ENCODE results near the gene NFX1.
"Not testable (repeated sequence)": the region's sequence is repeated elsewhere in the genome, so short reads cannot be mapped to it uniquely, and the experiment has no call there.

Gene NFX1

GRCh38 chr9:33381231-33381791, 91.0 kb downstream of the NFX1 start:
- in situ Hi-C loops (cut with MboI; ENCODE audit: low sequenced_read_pairs), result no loop called here

- in situ Hi-C loops (cut with MboI; ENCODE audit: low sequenced_read_pairs), result not testable (repeated sequence)
Observed at GRCh38 chr9:33382397-33382796, 92.1 kb downstream of the NFX1 start.

- in situ Hi-C loops (cut with MboI; ENCODE audit: low sequenced_read_pairs), result not testable (repeated sequence)
Observed at GRCh38 chr9:33383396-33383795, 93.1 kb downstream of the NFX1 start.

- in situ Hi-C loops (cut with MboI; ENCODE audit: low sequenced_read_pairs), result not testable (repeated sequence)
Observed at GRCh38 chr9:33385536-33385935, 95.2 kb downstream of the NFX1 start.

GRCh38 chr9:33385979-33386640, 95.8 kb downstream of the NFX1 start:
- in situ Hi-C loops (cut with MboI; ENCODE audit: low sequenced_read_pairs), result not testable (repeated sequence)

GRCh38 chr9:33386641-33386996, 96.3 kb downstream of the NFX1 start:
- in situ Hi-C loops (cut with MboI; ENCODE audit: low sequenced_read_pairs), result not testable (repeated sequence)

- in situ Hi-C loops (cut with MboI; ENCODE audit: low sequenced_read_pairs), result not testable (repeated sequence)
Observed at GRCh38 chr9:33386998-33387397, 96.7 kb downstream of the NFX1 start.

- in situ Hi-C loops (cut with MboI; ENCODE audit: low sequenced_read_pairs), result no loop called here
Observed at GRCh38 chr9:33388110-33388994, 98.0 kb downstream of the NFX1 start.

GRCh38 chr9:33391111-33391771, 100.9 kb downstream of the NFX1 start:
- in situ Hi-C loops (cut with MboI; ENCODE audit: low sequenced_read_pairs), result not testable (repeated sequence)

- in situ Hi-C loops (cut with MboI; ENCODE audit: low sequenced_read_pairs), result not testable (repeated sequence)
Observed at GRCh38 chr9:33392591-33393021, 102.3 kb downstream of the NFX1 start.

GRCh38 chr9:33393581-33393980, 103.3 kb downstream of the NFX1 start:
- in situ Hi-C loops (cut with MboI; ENCODE audit: low sequenced_read_pairs), result no loop called here

- in situ Hi-C loops (cut with MboI; ENCODE audit: low sequenced_read_pairs), result not testable (repeated sequence)
Observed at GRCh38 chr9:33393986-33394385, 103.7 kb downstream of the NFX1 start.

- in situ Hi-C loops (cut with MboI; ENCODE audit: low sequenced_read_pairs), result not testable (repeated sequence)
Observed at GRCh38 chr9:33395159-33395879, 105.0 kb downstream of the NFX1 start.

- in situ Hi-C loops (cut with MboI; ENCODE audit: low sequenced_read_pairs), result not testable (repeated sequence)
Observed at GRCh38 chr9:33397801-33398200, 107.5 kb downstream of the NFX1 start.

- in situ Hi-C loops (cut with MboI; ENCODE audit: low sequenced_read_pairs), result not testable (repeated sequence)
Observed at GRCh38 chr9:33399047-33399446, 108.7 kb downstream of the NFX1 start.

- in situ Hi-C loops (cut with MboI; ENCODE audit: low sequenced_read_pairs), result not testable (repeated sequence)
Observed at GRCh38 chr9:33401809-33402208, 111.5 kb downstream of the NFX1 start.

- in situ Hi-C loops (cut with MboI; ENCODE audit: low sequenced_read_pairs), result not testable (repeated sequence)
Observed at GRCh38 chr9:33402371-33402770, 112.1 kb downstream of the NFX1 start, which contains the start of gene AQP7. Gene AQP7 (minus strand): TSS chr9:33402568. CDS start chr9:33401262, 1,306 bp downstream.

- in situ Hi-C loops (cut with MboI; ENCODE audit: low sequenced_read_pairs), result no loop called here
Observed at GRCh38 chr9:33403941-33404787, 113.8 kb downstream of the NFX1 start.

- in situ Hi-C loops (cut with MboI; ENCODE audit: low sequenced_read_pairs), result no loop called here
Observed at GRCh38 chr9:33404788-33405362, 114.6 kb downstream of the NFX1 start.
